OCI-LY7 (cell line): ENCODE measurements around the gene PICALM.

ENCODE experiments used
- CTCF ChIP-seq: fragments of 200-600 bp; sonication (generic); conservative IDR thresholded peaks from 2 replicates; pipeline ENCODE4 v1.5.1; 2014; ENCODE audit warnings: mild to moderate bottlenecking, antibody characterized with exemption, low read length, moderate library complexity, mixed read lengths
- EZH2phosphoT487 ChIP-seq: fragments of 200-600 bp; sonication (generic); IDR thresholded peaks from 2 replicates; pipeline ENCODE4 v1.6.1; 2018; ENCODE audit warnings: low read depth, borderline replicate concordance, mild to moderate bottlenecking, mixed run types, antibody characterized with exemption, low read length, moderate library complexity, mixed read lengths

GRCh38 chr11:85955531-85955930 lies 113.4 kb downstream of the PICALM start:
- TF ChIP-seq CTCF (no peak), EZH2phosphoT487 (no peak)
